Choroid plexus epithelial cell (primary cell): ENCODE data around the gene MTTP.

ENCODE experiments used
- DNase-seq: peaks from one replicate; pipeline ENCODE4 v3.0.0-alpha.2; 2010; ENCODE audit warnings: low read depth
- H3K4me3 ChIP-seq: 2 replicates; pipeline ENCODE4 v1.5.1; 2011; ENCODE audit warnings: low read depth, mild to moderate bottlenecking, control low read depth, low read length, moderate library complexity
- CTCF ChIP-seq: conservative IDR thresholded peaks from 2 replicates; pipeline ENCODE4 v1.5.1; 2011; ENCODE audit warnings: low read depth, mild to moderate bottlenecking, control low read depth, inconsistent platforms, low read length, moderate library complexity

Gene MTTP

GRCh38 chr4:99612704-99613103 is 38.1 kb downstream of the MTTP start:
- no peak for DNase-seq
- TF ChIP-seq CTCF, result no peak
- H3K4me3 ChIP-seq, result no peak overlapping the region

GRCh38 chr4:99614491-99614890 is 39.9 kb downstream of the MTTP start:
- no peak for DNase-seq
- H3K4me3 ChIP-seq, result no peak overlapping the region
- TF ChIP-seq CTCF, result no peak

GRCh38 chr4:99615170-99615820 is 40.7 kb downstream of the MTTP start:
- DNase-seq, result no peak
- TF ChIP-seq CTCF, result no peak
- H3K4me3 ChIP-seq, result no peak overlapping the region

GRCh38 chr4:99617374-99617773 is 42.8 kb downstream of the MTTP start:
- H3K4me3 ChIP-seq, result no peak overlapping the region
- TF ChIP-seq CTCF, result no peak
- no peak for DNase-seq

GRCh38 chr4:99622341-99622740 is 47.7 kb downstream of the MTTP start:
- no peak for TF ChIP-seq CTCF
- no peak overlapping the region for H3K4me3 ChIP-seq
- DNase-seq, result no peak

GRCh38 chr4:99624141-99624719 is 49.6 kb downstream of the MTTP start:
- DNase-seq, result no peak
- no peak overlapping the region for H3K4me3 ChIP-seq
- no peak for TF ChIP-seq CTCF

GRCh38 chr4:99625369-99625768 is 50.7 kb downstream of the MTTP start:
- no peak for DNase-seq
- no peak overlapping the region for H3K4me3 ChIP-seq
- no peak for TF ChIP-seq CTCF
